HG02981 (cell line): Measurements from ENCODE around the gene CLTCL1.
A peak's percentile ranks its signal among the peaks of the same experiment; 100 is the strongest.
"Not testable (repeated sequence)": the region's sequence is repeated elsewhere in the genome, so short reads cannot be mapped to it uniquely, and the experiment has no call there.

Source experiments
- ATAC-seq: cut with Tn5 transposase; IDR thresholded peaks from one replicate; pipeline ENCODE4 v1.9.1; 2021; ENCODE audit warnings: mild to moderate bottlenecking, moderate library complexity; ENCODE audit not compliant: unreplicated experiment

CLTCL1 gene

GRCh38 chr22:19291580-19292457 is at the start of gene CLTCL1:
Gene CLTCL1, minus strand, starts transcription at chr22:19291719. Its CDS starts 78 bp downstream, at chr22:19291641.
- peak; percentile 55 for ATAC-seq

- ATAC-seq, result no peak
These were observed 45.6 kb upstream of the CLTCL1 start for GRCh38 chr22:19337137-19337536.

- no peak for ATAC-seq
These were observed 44.9 kb upstream of the CLTCL1 start for GRCh38 chr22:19336133-19337075.

GRCh38 chr22:19331975-19332374 is 40.5 kb upstream of the CLTCL1 start:
- no peak for ATAC-seq

- no peak for ATAC-seq
These were observed 40.0 kb upstream of the CLTCL1 start for GRCh38 chr22:19331474-19331873.

GRCh38 chr22:19330865-19331418 is 39.4 kb upstream of the CLTCL1 start:
- ATAC-seq, result no peak

- not testable (repeated sequence) for ATAC-seq
These were observed 38.7 kb upstream of the CLTCL1 start for GRCh38 chr22:19330205-19330604.

GRCh38 chr22:19329454-19329853 is 37.9 kb upstream of the CLTCL1 start:
- ATAC-seq, result no peak

- ATAC-seq, result no peak
These were observed 33.9 kb upstream of the CLTCL1 start for GRCh38 chr22:19325296-19325948.

- not testable (repeated sequence) for ATAC-seq
These were observed 31.9 kb upstream of the CLTCL1 start for GRCh38 chr22:19323420-19323819.

- no peak for ATAC-seq
These were observed 30.2 kb upstream of the CLTCL1 start for GRCh38 chr22:19321757-19322156.

- not testable (repeated sequence) for ATAC-seq
These were observed 28.6 kb upstream of the CLTCL1 start for GRCh38 chr22:19320136-19320535.

- no peak for ATAC-seq
These were observed 27.8 kb upstream of the CLTCL1 start for GRCh38 chr22:19319281-19319680.

GRCh38 chr22:19317865-19318264 is 26.3 kb upstream of the CLTCL1 start:
- no peak for ATAC-seq

- no peak for ATAC-seq
These were observed 16.4 kb upstream of the CLTCL1 start for GRCh38 chr22:19307872-19308271.

GRCh38 chr22:19306535-19306934 is 15.0 kb upstream of the CLTCL1 start:
- not testable (repeated sequence) for ATAC-seq

- ATAC-seq, result no peak
These were observed 13.0 kb upstream of the CLTCL1 start for GRCh38 chr22:19304547-19304946.

- no peak for ATAC-seq
These were observed 12.3 kb upstream of the CLTCL1 start for GRCh38 chr22:19303785-19304184.

- ATAC-seq, result no peak
These were observed 4.2 kb upstream of the CLTCL1 start for GRCh38 chr22:19295733-19296132.

- ATAC-seq, result no peak
These were observed 1.1 kb upstream of the CLTCL1 start for GRCh38 chr22:19292458-19293230.
